MM.1S (cell line): ENCODE measurements around the gene MPRIP.

Experiments used
- CTCF ChIP-seq: fragments of 300-600 bp; sonication (generic); IDR thresholded peaks from 2 replicates; pipeline ENCODE4 v1.5.1; 2016; ENCODE audit warnings: antibody characterized with exemption, low read length, mixed read lengths
- EZH2 ChIP-seq: fragments of 300-600 bp; sonication (generic); optimal IDR thresholded peaks from 2 replicates; pipeline ENCODE3; 2017; ENCODE audit warnings: low read depth, mild to moderate bottlenecking, antibody characterized with exemption, low read length, mixed read lengths
- EZH2phosphoT487 ChIP-seq: fragments of 300-600 bp; sonication (generic); IDR thresholded peaks from 2 replicates; pipeline ENCODE4 v1.6.1; 2018; ENCODE audit warnings: antibody characterized with exemption, low read length

- TF ChIP-seq EZH2 (no peak), CTCF (no peak), EZH2phosphoT487 (no peak)
These were observed 65.0 kb downstream of the MPRIP start for GRCh38 chr17:17107281-17107680.
